GM23338 (cell line): Measurements from ENCODE around the gene OPRM1. TPM values are rescaled to one million over a fixed set of nuclear protein-coding genes. Genes with fewer than 3 reads are reported as not detected.

Experiments
- ATAC-seq: fragments of 200-7000 bp; cut with Tn5 transposase; 3 replicates; pipeline ENCODE4 v1.9.1; 2020
- DNase-seq: peaks from one replicate; pipeline ENCODE4 v3.0.0-alpha.2; 2015; ENCODE audit warnings: low spot score
- H2AFZ ChIP-seq: fragments of 200-600 bp; sonication (generic); 2 replicates; pipeline ENCODE4 v1.8.0; 2016; ENCODE audit warnings: antibody characterized with exemption, mild to moderate bottlenecking, moderate library complexity
- H3F3A ChIP-seq: fragments of 200-600 bp; sonication (generic); replicated peaks from 2 replicates; pipeline ENCODE4 v1.8.0; 2017; ENCODE audit warnings: antibody characterized with exemption, mixed run types, low read depth
- H3K27ac ChIP-seq: fragments of 200-600 bp; sonication (generic); 2 replicates; pipeline ENCODE4 v1.6.1; 2016; ENCODE audit warnings: low read depth
- H3K27me3 ChIP-seq: fragments of 200-600 bp; sonication (generic); 2 replicates; pipeline ENCODE4 v1.8.0; 2016; ENCODE audit warnings: mild to moderate bottlenecking, mixed run types, moderate library complexity; ENCODE audit not compliant: insufficient read depth
- H3K36me3 ChIP-seq: fragments of 200-600 bp; sonication (generic); 2 replicates; pipeline ENCODE4 v1.8.0; 2016; ENCODE audit warnings: mild to moderate bottlenecking; ENCODE audit not compliant: insufficient read depth
- H3K4me1 ChIP-seq: fragments of 200-600 bp; sonication (generic); 2 replicates; pipeline ENCODE4 v1.8.0; 2016; ENCODE audit warnings: mild to moderate bottlenecking, moderate library complexity; ENCODE audit not compliant: insufficient read depth
- H3K4me2 ChIP-seq: fragments of 200-600 bp; sonication (generic); 2 replicates; pipeline ENCODE4 v1.7.1; 2017; ENCODE audit warnings: mixed run types
- H3K4me3 ChIP-seq: fragments of 200-600 bp; sonication (generic); 2 replicates; pipeline ENCODE4 v1.6.1; 2016; ENCODE audit warnings: mixed run types
- H3K79me2 ChIP-seq: fragments of 200-600 bp; sonication (generic); replicated peaks from 2 replicates; pipeline ENCODE4 v1.8.0; 2017; ENCODE audit warnings: mild to moderate bottlenecking; ENCODE audit not compliant: insufficient read depth
- H3K9me2 ChIP-seq: fragments of 200-600 bp; sonication (generic); 2 replicates; pipeline ENCODE4 v1.8.0; 2017; ENCODE audit not compliant: insufficient read depth
- H4K20me1 ChIP-seq: fragments of 200-600 bp; sonication (generic); replicated peaks from 2 replicates; pipeline ENCODE4 v1.8.0; 2017; ENCODE audit warnings: mild to moderate bottlenecking; ENCODE audit not compliant: insufficient read depth
- H3K27ac Mint-ChIP-seq: 2 replicates; pipeline ENCODE4 v1.8.0; 2020; ENCODE audit warnings: inconsistent platforms, mild to moderate bottlenecking, moderate library complexity, mixed read lengths
- H3K27me3 Mint-ChIP-seq: 3 replicates; pipeline ENCODE4 v1.8.0; 2022; ENCODE audit warnings: low read depth, mild to moderate bottlenecking, moderate library complexity, mixed read lengths, inconsistent platforms; ENCODE audit not compliant: insufficient read depth, poor library complexity
- H3K36me3 Mint-ChIP-seq: 3 replicates; pipeline ENCODE4 v1.8.0; 2021; ENCODE audit warnings: low read depth, mild to moderate bottlenecking, inconsistent platforms, moderate library complexity, mixed read lengths
- H3K4me1 Mint-ChIP-seq: 3 replicates; pipeline ENCODE4 v1.8.0; 2020; ENCODE audit warnings: mild to moderate bottlenecking, inconsistent platforms, mixed read lengths
- H3K4me3 Mint-ChIP-seq: 3 replicates; pipeline ENCODE4 v1.8.0; 2021; ENCODE audit warnings: moderate library complexity, mild to moderate bottlenecking, inconsistent platforms, mixed read lengths
- H3K9me3 Mint-ChIP-seq: 3 replicates; pipeline ENCODE4 v1.8.0; 2020; ENCODE audit warnings: moderate library complexity, mild to moderate bottlenecking, inconsistent platforms, mixed read lengths
- CREB1 ChIP-seq: fragments of 250-450 bp; sonication (Bioruptor Pico); IDR thresholded peaks from 2 replicates; pipeline ENCODE4 v1.5.0; 2020; ENCODE audit warnings: low read depth, mild to moderate bottlenecking, moderate library complexity
- CTCF ChIP-seq, 2 experiments: fragments of 200-600 bp in 1 of 2; sonication (generic) in 1 of 2; conservative IDR thresholded peaks; 2 replicates each; pipeline versions ENCODE4 v1.5.1 to v1.6.1; 2016 to 2017; ENCODE audit warnings: antibody characterized with exemption in 2 of 2, low read depth in 2 of 2, mild to moderate bottlenecking in 2 of 2, moderate library complexity in 1 of 2
- ETS1 ChIP-seq: IDR thresholded peaks from 2 replicates; pipeline ENCODE4 v1.6.1; 2016; ENCODE audit warnings: antibody characterized with exemption
- EZH2 ChIP-seq: fragments of 200-600 bp; sonication (generic); IDR thresholded peaks from one replicate; pipeline ENCODE4 v1.8.0; 2017; ENCODE audit warnings: antibody characterized with exemption, mild to moderate bottlenecking, low read depth; ENCODE audit not compliant: unreplicated experiment
- JUNB ChIP-seq: IDR thresholded peaks from one replicate; pipeline ENCODE4 v1.6.1; 2016; ENCODE audit warnings: antibody characterized with exemption; ENCODE audit not compliant: unreplicated experiment
- NANOG ChIP-seq: IDR thresholded peaks from 2 replicates; pipeline ENCODE4 v1.6.1; 2016; ENCODE audit warnings: antibody characterized with exemption, borderline replicate concordance
- POLR2AphosphoS5 ChIP-seq: IDR thresholded peaks from 2 replicates; pipeline ENCODE4 v1.6.1; 2016; ENCODE audit warnings: antibody characterized with exemption, low read depth
- REST ChIP-seq: IDR thresholded peaks from one replicate; pipeline ENCODE4 v1.6.1; 2018; ENCODE audit warnings: antibody characterized with exemption; ENCODE audit not compliant: unreplicated experiment
- STAT1 ChIP-seq: IDR thresholded peaks from one replicate; pipeline ENCODE4 v1.6.1; 2016; ENCODE audit warnings: antibody characterized with exemption; ENCODE audit not compliant: unreplicated experiment
- ZNF114 ChIP-seq: fragments of 250-450 bp; sonication (Bioruptor Pico); IDR thresholded peaks from 2 replicates; pipeline ENCODE4 v1.5.0; 2020; ENCODE audit warnings: mild to moderate bottlenecking, moderate library complexity
- ZNF331 ChIP-seq: fragments of 250-450 bp; sonication (Bioruptor Pico); IDR thresholded peaks from 2 replicates; pipeline ENCODE4 v1.5.0; 2020; ENCODE audit warnings: low read depth, mild to moderate bottlenecking, moderate library complexity
- polyA plus RNA-seq: library from polyadenylated mRNA; unstranded; fragments of >200 nt; fragmentation: Nextera tagmentation; extraction: Ambion mirVana; gene quantifications from 2 replicates; pipeline ENCODE4 v1.2.1, GENCODE V29; 2016
- total RNA-seq: library from RNA; depleted of rRNA; stranded (reverse); fragments of >200 nt; shearing (Covaris generic); gene quantifications from 2 replicates; pipeline ENCODE4 v1.2.3, GENCODE V29; 2014
- TF ChIP-seq, protein P1 (sequence below): fragments of 250-450 bp; sonication (Bioruptor Pico); IDR thresholded peaks from 2 replicates; pipeline ENCODE4 v1.5.0; 2020; ENCODE audit warnings: mild to moderate bottlenecking, moderate library complexity

The OPRM1 gene
- total and polyA plus RNA-seq, 2 experiments from 2014 or later: 0.52 TPM; not detected in 1

DNA sequence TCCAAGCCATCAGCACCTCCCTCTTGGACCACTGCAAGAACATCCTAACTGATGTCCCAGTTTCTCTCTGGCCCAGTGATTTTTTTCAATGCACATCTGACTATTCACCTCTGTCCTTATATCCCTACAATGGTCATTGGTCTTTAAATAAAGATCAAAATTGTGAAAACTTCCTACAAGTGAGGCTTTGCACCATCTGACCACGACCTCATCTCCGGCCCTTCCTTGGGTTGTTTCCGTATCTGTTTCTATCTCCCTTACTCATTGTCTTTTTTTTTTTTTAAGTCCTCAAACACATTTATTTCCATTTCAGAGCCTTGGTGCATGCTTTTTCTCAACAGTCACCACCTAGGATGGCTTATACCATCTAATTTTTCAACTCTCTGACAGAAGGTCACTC is 229.4 kb downstream of the OPRM1 start:
- TF ChIP-seq ETS1: no peak
- no peak for TF ChIP-seq REST
- TF ChIP-seq, protein P1, sequence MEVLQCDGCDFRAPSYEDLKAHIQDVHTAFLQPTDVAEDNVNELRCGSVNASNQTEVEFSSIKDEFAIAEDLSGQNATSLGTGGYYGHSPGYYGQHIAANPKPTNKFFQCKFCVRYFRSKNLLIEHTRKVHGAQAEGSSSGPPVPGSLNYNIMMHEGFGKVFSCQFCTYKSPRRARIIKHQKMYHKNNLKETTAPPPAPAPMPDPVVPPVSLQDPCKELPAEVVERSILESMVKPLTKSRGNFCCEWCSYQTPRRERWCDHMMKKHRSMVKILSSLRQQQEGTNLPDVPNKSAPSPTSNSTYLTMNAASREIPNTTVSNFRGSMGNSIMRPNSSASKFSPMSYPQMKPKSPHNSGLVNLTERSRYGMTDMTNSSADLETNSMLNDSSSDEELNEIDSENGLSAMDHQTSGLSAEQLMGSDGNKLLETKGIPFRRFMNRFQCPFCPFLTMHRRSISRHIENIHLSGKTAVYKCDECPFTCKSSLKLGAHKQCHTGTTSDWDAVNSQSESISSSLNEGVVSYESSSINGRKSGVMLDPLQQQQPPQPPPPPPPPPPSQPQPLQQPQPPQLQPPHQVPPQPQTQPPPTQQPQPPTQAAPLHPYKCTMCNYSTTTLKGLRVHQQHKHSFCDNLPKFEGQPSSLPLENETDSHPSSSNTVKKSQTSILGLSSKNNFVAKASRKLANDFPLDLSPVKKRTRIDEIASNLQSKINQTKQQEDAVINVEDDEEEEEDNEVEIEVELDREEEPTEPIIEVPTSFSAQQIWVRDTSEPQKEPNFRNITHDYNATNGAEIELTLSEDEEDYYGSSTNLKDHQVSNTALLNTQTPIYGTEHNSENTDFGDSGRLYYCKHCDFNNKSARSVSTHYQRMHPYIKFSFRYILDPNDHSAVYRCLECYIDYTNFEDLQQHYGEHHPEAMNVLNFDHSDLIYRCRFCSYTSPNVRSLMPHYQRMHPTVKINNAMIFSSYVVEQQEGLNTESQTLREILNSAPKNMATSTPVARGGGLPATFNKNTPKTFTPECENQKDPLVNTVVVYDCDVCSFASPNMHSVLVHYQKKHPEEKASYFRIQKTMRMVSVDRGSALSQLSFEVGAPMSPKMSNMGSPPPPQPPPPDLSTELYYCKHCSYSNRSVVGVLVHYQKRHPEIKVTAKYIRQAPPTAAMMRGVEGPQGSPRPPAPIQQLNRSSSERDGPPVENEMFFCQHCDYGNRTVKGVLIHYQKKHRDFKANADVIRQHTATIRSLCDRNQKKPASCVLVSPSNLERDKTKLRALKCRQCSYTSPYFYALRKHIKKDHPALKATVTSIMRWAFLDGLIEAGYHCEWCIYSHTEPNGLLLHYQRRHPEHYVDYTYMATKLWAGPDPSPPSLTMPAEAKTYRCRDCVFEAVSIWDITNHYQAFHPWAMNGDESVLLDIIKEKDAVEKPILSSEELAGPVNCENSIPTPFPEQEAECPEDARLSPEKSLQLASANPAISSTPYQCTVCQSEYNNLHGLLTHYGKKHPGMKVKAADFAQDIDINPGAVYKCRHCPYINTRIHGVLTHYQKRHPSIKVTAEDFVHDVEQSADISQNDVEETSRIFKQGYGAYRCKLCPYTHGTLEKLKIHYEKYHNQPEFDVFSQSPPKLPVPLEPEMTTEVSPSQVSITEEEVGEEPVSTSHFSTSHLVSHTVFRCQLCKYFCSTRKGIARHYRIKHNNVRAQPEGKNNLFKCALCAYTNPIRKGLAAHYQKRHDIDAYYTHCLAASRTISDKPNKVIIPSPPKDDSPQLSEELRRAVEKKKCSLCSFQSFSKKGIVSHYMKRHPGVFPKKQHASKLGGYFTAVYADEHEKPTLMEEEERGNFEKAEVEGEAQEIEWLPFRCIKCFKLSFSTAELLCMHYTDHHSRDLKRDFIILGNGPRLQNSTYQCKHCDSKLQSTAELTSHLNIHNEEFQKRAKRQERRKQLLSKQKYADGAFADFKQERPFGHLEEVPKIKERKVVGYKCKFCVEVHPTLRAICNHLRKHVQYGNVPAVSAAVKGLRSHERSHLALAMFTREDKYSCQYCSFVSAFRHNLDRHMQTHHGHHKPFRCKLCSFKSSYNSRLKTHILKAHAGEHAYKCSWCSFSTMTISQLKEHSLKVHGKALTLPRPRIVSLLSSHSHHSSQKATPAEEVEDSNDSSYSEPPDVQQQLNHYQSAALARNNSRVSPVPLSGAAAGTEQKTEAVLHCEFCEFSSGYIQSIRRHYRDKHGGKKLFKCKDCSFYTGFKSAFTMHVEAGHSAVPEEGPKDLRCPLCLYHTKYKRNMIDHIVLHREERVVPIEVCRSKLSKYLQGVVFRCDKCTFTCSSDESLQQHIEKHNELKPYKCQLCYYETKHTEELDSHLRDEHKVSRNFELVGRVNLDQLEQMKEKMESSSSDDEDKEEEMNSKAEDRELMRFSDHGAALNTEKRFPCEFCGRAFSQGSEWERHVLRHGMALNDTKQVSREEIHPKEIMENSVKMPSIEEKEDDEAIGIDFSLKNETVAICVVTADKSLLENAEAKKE (CRISPR knock-in tag): no peak
- no peak for TF ChIP-seq ZNF114
- TF ChIP-seq CREB1 (CRISPR knock-in tag): no peak
- TF ChIP-seq CTCF (conservative IDR thresholded peaks at IDR 0.05; ENCODE audit: low read depth in 2 of 2): no peak
- no peak for TF ChIP-seq NANOG
- TF ChIP-seq POLR2AphosphoS5: no peak
- no peak for TF ChIP-seq JUNB
- TF ChIP-seq ZNF331 (CRISPR knock-in tag): no peak
- TF ChIP-seq STAT1: no peak
- TF ChIP-seq EZH2: no peak
- H3K79me2 ChIP-seq: no peaks in the 10 kb centered on the region
- no peaks in the 10 kb centered on the region for H3K36me3 ChIP-seq
- H3K27ac Mint-ChIP-seq: no peak overlapping the region
- no peaks in the 10 kb centered on the region for H4K20me1 ChIP-seq
- no peak overlapping the region for H2AFZ ChIP-seq
- H3K4me1 ChIP-seq: no peaks in the 10 kb centered on the region
- no peaks in the 10 kb centered on the region for H3K9me2 ChIP-seq
- H3K4me3 ChIP-seq: no peak overlapping the region
- no peak overlapping the region for H3K4me3 Mint-ChIP-seq
- H3K27me3 Mint-ChIP-seq: no peaks in the 10 kb centered on the region
- no peaks in the 10 kb centered on the region for H3K27me3 ChIP-seq
- H3K9me3 Mint-ChIP-seq: peaks cover 18% of the 10 kb centered on the region
- no peak for DNase-seq
- H3F3A ChIP-seq: no peaks in the 10 kb centered on the region
- peaks cover 9% of the 10 kb centered on the region for H3K36me3 Mint-ChIP-seq
- ATAC-seq: no peak
- no peak overlapping the region for H3K4me2 ChIP-seq
- no peak overlapping the region for H3K27ac ChIP-seq
- H3K4me1 Mint-ChIP-seq: no peaks in the 10 kb centered on the region
